Measurements from ENCODE around the gene ATF4. TPM values are rescaled to one million over a fixed set of nuclear protein-coding genes. Genes with fewer than 3 reads are reported as not detected.

ATF4 gene
- total and polyA plus RNA-seq, 2 of the 8 experiments (the other 6 are each of a cell fraction or from before 2014, with no cell fraction given) = 553 to 704 TPM

DNA sequence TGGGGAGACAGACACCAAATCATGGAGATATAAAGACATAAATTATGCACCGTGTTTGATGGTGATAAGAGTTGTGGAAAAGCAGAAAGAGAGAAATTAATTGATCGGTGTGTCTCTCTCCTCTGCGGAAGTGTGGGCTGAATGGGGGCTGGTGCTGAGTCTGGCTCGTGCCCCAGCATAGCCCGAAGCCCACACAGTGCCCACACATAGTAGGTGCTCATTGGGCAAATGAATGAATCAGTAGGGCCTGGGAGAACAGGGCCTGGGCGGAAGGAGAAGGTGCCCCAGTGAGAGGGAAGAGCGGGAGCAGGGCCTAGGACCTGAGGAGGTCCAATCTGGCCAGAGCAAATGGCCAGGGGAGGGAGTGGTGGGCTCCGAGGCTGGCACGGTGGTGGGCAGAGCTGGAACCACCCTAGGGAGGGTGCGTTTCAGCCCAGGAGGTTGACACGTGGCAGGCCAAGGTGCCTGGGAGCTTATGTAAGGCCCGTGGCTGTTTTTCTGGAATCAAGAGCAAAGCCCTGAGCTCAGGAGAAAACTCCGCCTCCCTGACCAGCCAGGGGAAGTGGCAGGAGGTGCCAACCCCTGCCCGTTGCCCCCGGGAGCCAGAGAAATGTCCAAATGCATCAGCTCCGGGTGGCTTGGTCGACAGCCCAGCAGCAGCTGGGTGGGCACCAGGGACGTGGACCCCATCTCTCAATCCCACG, 48.1 kb downstream of the ATF4 start (continued):
- TF ChIP-seq JUN (IDR thresholded peaks at IDR 0.05; ENCODE audit: low read depth, low read length) = no peak

Measured in H1 (cell line).